ENCODE data around the gene SLC49A3.
"Not testable (repeated sequence)": the region's sequence is repeated elsewhere in the genome, so short reads cannot be mapped to it uniquely, and the experiment has no call there.

SLC49A3 gene

GRCh38 chr4:680091-680490 lies 8.9 kb downstream of the SLC49A3 start:
- DNase-seq, result no peak

- no peak for DNase-seq
Measured at GRCh38 chr4:679629-680028, 9.3 kb downstream of the SLC49A3 start.

GRCh38 chr4:679104-679481 lies 9.9 kb downstream of the SLC49A3 start:
- no peak for DNase-seq

- no peak for DNase-seq
Measured at GRCh38 chr4:678331-679103, 10.4 kb downstream of the SLC49A3 start.

- DNase-seq, result no peak
Measured at GRCh38 chr4:677431-678293, 11.3 kb downstream of the SLC49A3 start.

GRCh38 chr4:676871-677235 lies 12.1 kb downstream of the SLC49A3 start:
- DNase-seq, result no peak

- no peak for DNase-seq
Measured at GRCh38 chr4:675980-676870, 12.7 kb downstream of the SLC49A3 start.

- DNase-seq, result no peak
Measured at GRCh38 chr4:675036-675882, 13.7 kb downstream of the SLC49A3 start.

GRCh38 chr4:674172-675035 lies 14.5 kb downstream of the SLC49A3 start, which contains the start of the genes ATP5ME and MYL5:
TSS of gene ATP5ME (minus strand) at chr4:674276. CDS start at chr4:674247, 29 bp downstream.
TSS of gene MYL5 (plus strand) at chr4:674542. CDS start at chr4:678027, 3,485 bp downstream.
- DNase-seq, result peak; percentile 99

- DNase-seq, result no peak
Measured at GRCh38 chr4:673349-674091, 15.4 kb downstream of the SLC49A3 start.

- no peak for DNase-seq
Measured at GRCh38 chr4:671769-672168, 17.2 kb downstream of the SLC49A3 start.

GRCh38 chr4:669806-670559 lies 19.0 kb downstream of the SLC49A3 start:
- not testable (repeated sequence) for DNase-seq

- DNase-seq, result not testable (repeated sequence)
Measured at GRCh38 chr4:668219-668618, 20.7 kb downstream of the SLC49A3 start.

GRCh38 chr4:667545-667925 lies 21.4 kb downstream of the SLC49A3 start:
- peak; percentile 39 for DNase-seq

GRCh38 chr4:666822-667544 lies 22.0 kb downstream of the SLC49A3 start:
- DNase-seq, result peak; percentile 45

GRCh38 chr4:666436-666810 lies 22.5 kb downstream of the SLC49A3 start:
- no peak for DNase-seq

- DNase-seq, result peak; percentile 38
Measured at GRCh38 chr4:665751-666435, 23.1 kb downstream of the SLC49A3 start.

GRCh38 chr4:665381-665750 lies 23.6 kb downstream of the SLC49A3 start:
- peak; percentile 40 for DNase-seq
